GM19023 (cell line): Measurements from ENCODE around the gene MLN.

Experiments used
- ATAC-seq: cut with Tn5 transposase; IDR thresholded peaks from one replicate; pipeline ENCODE4 v1.9.1; 2021; ENCODE audit warnings: mild to moderate bottlenecking, moderate library complexity; ENCODE audit not compliant: unreplicated experiment

Gene MLN

GRCh38 chr6:33757113-33757512 lies 46.7 kb downstream of the MLN start:
- ATAC-seq, result no peak

GRCh38 chr6:33756211-33756954 lies 47.4 kb downstream of the MLN start:
- ATAC-seq, result no peak

- ATAC-seq, result no peak
These were observed 48.5 kb downstream of the MLN start for GRCh38 chr6:33755070-33755869.

GRCh38 chr6:33754222-33754621 lies 49.6 kb downstream of the MLN start:
- ATAC-seq, result no peak

- no peak for ATAC-seq
These were observed 51.2 kb downstream of the MLN start for GRCh38 chr6:33752646-33753015.

GRCh38 chr6:33751771-33752645 lies 51.8 kb downstream of the MLN start:
- ATAC-seq, result no peak

GRCh38 chr6:33750244-33750991 lies 53.4 kb downstream of the MLN start:
- no peak for ATAC-seq

GRCh38 chr6:33749401-33749800 lies 54.4 kb downstream of the MLN start:
- ATAC-seq, result no peak

GRCh38 chr6:33748841-33749240 lies 55.0 kb downstream of the MLN start:
- no peak for ATAC-seq

GRCh38 chr6:33747823-33748222 lies 56.0 kb downstream of the MLN start:
- ATAC-seq, result no peak

GRCh38 chr6:33746651-33747100 lies 57.1 kb downstream of the MLN start, which contains the start of gene IP6K3:
TSS of gene IP6K3 (minus strand) at chr6:33746905. CDS start at chr6:33735476, 11,429 bp downstream.
- ATAC-seq, result no peak

GRCh38 chr6:33746036-33746600 lies 57.7 kb downstream of the MLN start:
- ATAC-seq, result no peak

- ATAC-seq, result no peak
These were observed 58.3 kb downstream of the MLN start for GRCh38 chr6:33745548-33745947.

GRCh38 chr6:33744895-33745546 lies 58.8 kb downstream of the MLN start:
- no peak for ATAC-seq
